Esophagus squamous epithelium (tissue), 5 donors: ENCODE data around the gene FAM24A. TPM values are rescaled to one million over a fixed set of nuclear protein-coding genes. Genes with fewer than 3 reads are reported as not detected.
"Not testable (repeated sequence)": the region's sequence is repeated elsewhere in the genome, so short reads cannot be mapped to it uniquely, and the experiment has no call there.

Experiments used
- DNase-seq: peaks from one replicate; lab custom pipeline; 2025; lab: John Stamatoyannopoulos, UW
- H3K27ac ChIP-seq, 4 donors: fragments of 200-600 bp; sonication (generic); one replicate each; pipeline ENCODE4 v1.5.1; 2016 to 2019; ENCODE audit warnings: mild to moderate bottlenecking in 1 of 4
- H3K27me3 ChIP-seq, 4 donors: fragments of 200-600 bp; sonication (generic); 1 replicate in 3 of 4; 2 replicates in 1 of 4; pipeline versions ENCODE4 v1.5.1 to v1.6.0; 2017 to 2021; ENCODE audit warnings: antibody characterized with exemption in 1 of 4
- H3K36me3 ChIP-seq, 3 donors: fragments of 200-600 bp; sonication (generic); one replicate each; pipeline ENCODE4 v1.5.1; 2016 to 2019
- H3K4me1 ChIP-seq, 3 donors: fragments of 200-600 bp; sonication (generic); one replicate each; pipeline ENCODE4 v1.5.1; 2017 to 2019
- H3K4me3 ChIP-seq, 4 donors: fragments of 200-600 bp; sonication (generic); 1 replicate in 3 of 4; 2 replicates in 1 of 4; pipeline ENCODE4 v1.5.1; 2016 to 2019; ENCODE audit warnings: mild to moderate bottlenecking in 2 of 4, moderate library complexity in 1 of 4
- H3K9me3 ChIP-seq, 3 donors: fragments of 200-600 bp; sonication (generic); one replicate each; pipeline ENCODE4 v1.5.1; 2016 to 2019
- POLR2A ChIP-seq, 4 donors: fragments of 450-650 bp; IDR thresholded peaks; one replicate each; pipeline ENCODE4 v1.6.1; 2017; ENCODE audit warnings: antibody characterized with exemption in 4 of 4, mild to moderate bottlenecking in 4 of 4, moderate library complexity in 3 of 4
- WGBS, 2 donors: methylation state at CpG; one replicate each; pipeline ENCODE4 v1.1.5; 2018; 5-methylcytosine and 5-hydroxymethylcytosine counted together
- intact Hi-C: fragments of 100-400 bp; cut with DNase I; formaldehyde crosslinking; loops from one replicate; pipeline ENCODE4 v1.15.0; 2022
- total RNA-seq, 4 donors: library from RNA; depleted of rRNA; stranded (reverse); fragments of >200 nt; gene quantifications; one replicate each; pipeline ENCODE4 v1.1.0, GENCODE V29; 2016
- TF ChIP-seq, protein P1 (sequence below), 6 experiments: fragments of 450-650 bp in 4 of 6; fragments of 200-600 bp in 2 of 6; sonication (generic) in 2 of 6; IDR thresholded peaks; one replicate each; pipeline ENCODE4 v1.5.1; 2016 to 2019; ENCODE audit warnings: antibody characterized with exemption in 6 of 6, mild to moderate bottlenecking in 4 of 6, moderate library complexity in 4 of 6
- donor health status: DM: yes; HTN: yes; CAD: no.

The FAM24A gene, protein sequence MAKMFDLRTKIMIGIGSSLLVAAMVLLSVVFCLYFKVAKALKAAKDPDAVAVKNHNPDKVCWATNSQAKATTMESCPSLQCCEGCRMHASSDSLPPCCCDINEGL
- not detected for total RNA-seq

DNA sequence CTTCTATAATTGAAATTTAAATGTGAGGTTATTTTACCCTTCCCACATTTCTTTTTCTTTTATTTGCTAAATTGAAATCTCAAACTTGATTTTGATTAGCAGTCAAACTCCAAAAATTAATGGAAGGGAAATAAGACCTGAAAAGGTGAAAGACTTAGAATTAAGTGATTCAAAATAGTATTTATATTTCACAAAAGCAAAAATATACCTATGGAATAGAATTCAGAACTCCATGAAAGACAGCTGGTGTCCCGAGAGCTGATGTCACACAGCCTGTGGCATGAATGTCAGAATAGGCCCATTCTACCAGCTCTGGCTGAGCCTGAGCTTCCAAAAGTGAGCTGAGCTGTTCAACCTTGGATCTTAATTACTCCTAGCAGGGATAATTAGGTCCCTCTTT lies at the start of gene FAM24A:
Gene FAM24A (plus strand): TSS at position 301 of the 400 bp plus-strand sequence. CDS start 1,025 bp downstream, outside the sequence.
- TF ChIP-seq, protein P1, sequence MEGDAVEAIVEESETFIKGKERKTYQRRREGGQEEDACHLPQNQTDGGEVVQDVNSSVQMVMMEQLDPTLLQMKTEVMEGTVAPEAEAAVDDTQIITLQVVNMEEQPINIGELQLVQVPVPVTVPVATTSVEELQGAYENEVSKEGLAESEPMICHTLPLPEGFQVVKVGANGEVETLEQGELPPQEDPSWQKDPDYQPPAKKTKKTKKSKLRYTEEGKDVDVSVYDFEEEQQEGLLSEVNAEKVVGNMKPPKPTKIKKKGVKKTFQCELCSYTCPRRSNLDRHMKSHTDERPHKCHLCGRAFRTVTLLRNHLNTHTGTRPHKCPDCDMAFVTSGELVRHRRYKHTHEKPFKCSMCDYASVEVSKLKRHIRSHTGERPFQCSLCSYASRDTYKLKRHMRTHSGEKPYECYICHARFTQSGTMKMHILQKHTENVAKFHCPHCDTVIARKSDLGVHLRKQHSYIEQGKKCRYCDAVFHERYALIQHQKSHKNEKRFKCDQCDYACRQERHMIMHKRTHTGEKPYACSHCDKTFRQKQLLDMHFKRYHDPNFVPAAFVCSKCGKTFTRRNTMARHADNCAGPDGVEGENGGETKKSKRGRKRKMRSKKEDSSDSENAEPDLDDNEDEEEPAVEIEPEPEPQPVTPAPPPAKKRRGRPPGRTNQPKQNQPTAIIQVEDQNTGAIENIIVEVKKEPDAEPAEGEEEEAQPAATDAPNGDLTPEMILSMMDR (IDR thresholded peaks at IDR 0.05) = no peak
- no peak for TF ChIP-seq POLR2A (IDR thresholded peaks at IDR 0.05)
- Histone ChIP-seq H3K9me3 (no peaks in the 10 kb centered on the region), H3K4me1 (no peaks in the 10 kb centered on the region), H3K27me3 (peaks cover 0 to 6% (median 0%) of the 10 kb centered on the region in 4 donors), H3K4me3 (no peak within 1 kb of the TSS), H3K27ac (no peak within 1 kb of the TSS), H3K36me3 (no peaks in the 10 kb centered on the region)
- intact Hi-C loops = no loop called here
- 56 to 69% methylated on average over 1 of the region's 1 CpG for WGBS, 2 donors
- DNase-seq = no peak

DNA sequence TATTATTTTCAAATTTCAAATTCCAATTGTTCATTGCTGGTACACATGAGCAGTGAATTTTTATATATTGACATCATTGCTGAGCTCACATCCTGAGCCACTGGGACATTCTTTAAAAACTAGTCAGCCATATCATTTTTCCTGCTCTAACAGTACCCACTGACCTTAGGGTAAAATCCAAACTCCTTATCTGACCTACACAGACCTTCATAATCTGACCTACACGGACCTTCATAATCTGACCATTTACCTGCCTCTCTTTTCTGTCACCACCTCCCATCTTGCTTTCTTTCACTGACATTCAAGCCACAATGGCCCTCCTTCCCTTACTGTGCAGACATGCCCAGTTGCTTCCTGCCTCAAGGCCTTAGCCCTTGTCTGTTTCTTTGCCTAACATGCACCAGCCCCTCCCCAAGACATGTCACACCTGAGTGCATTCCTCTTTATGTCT lies 48.7 kb upstream of the FAM24A start:
- Histone ChIP-seq H3K27me3 (no peaks in the 10 kb centered on the region), H3K4me1 (no peaks in the 10 kb centered on the region), H3K36me3 (peaks cover 0 to 5% (median 0%) of the 10 kb centered on the region in 3 donors), H3K9me3 (no peaks in the 10 kb centered on the region), H3K4me3 (no peak overlapping the region), H3K27ac (no peak overlapping the region)
- DNase-seq = no peak
- WGBS, 2 donors = 35 to 68% methylated on average over 1 of the region's 1 CpG
- TF ChIP-seq, protein P1 (IDR thresholded peaks at IDR 0.05) = no peak
- no peak for TF ChIP-seq POLR2A (IDR thresholded peaks at IDR 0.05)
- intact Hi-C loops = no loop called here

DNA sequence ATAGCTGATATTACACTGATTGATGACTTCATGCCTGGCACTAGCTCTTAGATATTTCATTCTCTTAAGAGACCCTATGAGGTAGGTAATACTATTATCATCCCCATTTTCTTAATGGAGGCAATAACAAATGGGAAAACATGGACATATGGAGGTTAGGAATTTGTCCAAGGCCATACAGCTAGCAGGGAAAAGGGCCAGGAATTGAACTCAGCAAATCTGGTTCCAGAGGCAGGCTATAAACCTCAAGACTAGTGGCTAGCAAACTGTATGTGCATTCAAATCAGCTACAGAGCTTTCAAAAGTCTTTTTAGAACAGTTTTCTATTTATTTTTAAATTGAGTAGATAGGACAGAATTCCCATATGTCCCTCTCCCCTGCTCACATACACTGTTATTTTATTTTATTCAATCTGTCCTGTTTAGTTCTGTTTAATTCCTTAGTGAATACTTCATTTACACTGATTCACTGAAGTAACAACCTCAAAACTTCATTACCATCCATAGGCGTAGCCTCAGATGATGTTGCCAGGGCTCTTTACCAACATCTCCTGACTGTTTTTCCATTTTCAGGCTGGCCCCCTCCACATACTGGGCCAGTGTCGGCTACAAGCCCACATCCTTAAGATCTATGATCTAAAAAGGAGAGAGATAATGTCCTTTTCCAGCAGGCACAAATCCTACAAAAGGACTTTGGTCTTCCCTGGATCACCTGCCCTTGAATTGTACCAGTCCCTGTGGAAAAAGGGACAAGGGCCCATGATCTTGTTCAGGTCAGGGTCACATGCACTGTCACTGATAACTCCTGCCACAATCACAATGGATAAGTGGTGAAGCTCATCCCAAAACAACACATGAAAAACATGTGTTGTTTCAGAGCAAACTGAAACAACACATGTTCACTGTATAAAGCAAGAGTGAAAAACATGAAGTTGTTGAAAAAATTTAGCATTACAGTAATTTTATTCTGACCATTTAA lies 46.9 kb upstream of the FAM24A start:
- WGBS, 2 donors = 79 to 87% methylated on average over 2 of the region's 2 CpGs
- Histone ChIP-seq H3K36me3 (peaks cover 0 to 3% (median 0%) of the 10 kb centered on the region in 3 donors), H3K4me1 (no peaks in the 10 kb centered on the region), H3K4me3 (no peak overlapping the region), H3K9me3 (no peaks in the 10 kb centered on the region), H3K27ac (no peak overlapping the region), H3K27me3 (no peaks in the 10 kb centered on the region)
- DNase-seq = no peak
- TF ChIP-seq POLR2A (IDR thresholded peaks at IDR 0.05) = no peak
- TF ChIP-seq, protein P1 (IDR thresholded peaks at IDR 0.05) = no peak
- intact Hi-C loops = no loop called here

DNA sequence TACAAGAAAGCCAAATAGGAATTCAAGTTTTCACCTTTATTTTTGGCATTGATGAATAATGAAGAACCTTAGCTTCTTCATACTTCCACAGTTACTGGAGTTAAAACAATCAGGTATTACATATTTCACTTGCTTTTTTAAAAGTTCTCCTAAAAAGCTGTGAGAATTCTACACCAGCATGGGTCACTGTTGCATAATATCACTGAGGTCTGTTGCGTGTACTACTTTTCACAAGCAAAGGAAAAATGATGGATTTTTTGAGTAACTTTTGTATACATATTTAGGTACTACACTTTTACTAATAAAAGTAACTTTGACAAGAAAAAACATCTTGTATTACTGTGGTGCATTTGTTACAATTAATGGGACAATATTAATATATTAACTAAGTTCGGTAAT lies 46.2 kb upstream of the FAM24A start:
- H3K36me3 ChIP-seq = no peaks in the 10 kb centered on the region
- intact Hi-C loops = no loop called here
- H3K4me3 ChIP-seq = no peak overlapping the region
- no peaks in the 10 kb centered on the region for H3K9me3 ChIP-seq
- H3K4me1 ChIP-seq = no peaks in the 10 kb centered on the region
- TF ChIP-seq, protein P1 (IDR thresholded peaks at IDR 0.05) = no peak
- no peak for TF ChIP-seq POLR2A (IDR thresholded peaks at IDR 0.05)
- no peak overlapping the region for H3K27ac ChIP-seq
- H3K27me3 ChIP-seq = no peaks in the 10 kb centered on the region
- 98 to 100% methylated on average over 2 of the region's 2 CpGs for WGBS, 2 donors
- DNase-seq = no peak

DNA sequence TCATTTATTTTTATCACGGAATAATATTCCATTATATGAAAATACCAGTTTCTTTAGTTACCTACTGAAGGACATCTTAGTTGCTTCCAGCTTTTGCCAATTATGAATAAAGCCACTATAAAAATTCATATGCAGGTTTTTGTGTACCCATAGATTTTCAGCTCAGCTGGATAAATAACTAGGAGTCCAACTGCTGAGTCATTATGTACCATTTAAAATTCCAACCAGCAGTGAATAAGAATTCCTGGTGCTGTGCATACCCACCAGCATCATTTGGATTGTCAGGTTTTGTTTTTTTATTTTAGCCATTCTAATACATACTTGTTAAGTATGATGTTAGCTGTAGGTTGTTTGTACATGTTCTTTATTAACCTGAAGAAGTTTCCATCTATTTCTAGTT lies 45.5 kb upstream of the FAM24A start:
- Histone ChIP-seq H3K36me3 (no peaks in the 10 kb centered on the region), H3K9me3 (no peaks in the 10 kb centered on the region), H3K4me3 (no peak overlapping the region), H3K27ac (no peak overlapping the region), H3K27me3 (no peaks in the 10 kb centered on the region), H3K4me1 (no peaks in the 10 kb centered on the region)
- DNase-seq = no peak
- no peak for TF ChIP-seq POLR2A (IDR thresholded peaks at IDR 0.05)
- TF ChIP-seq, protein P1 (IDR thresholded peaks at IDR 0.05) = no peak
- intact Hi-C loops = no loop called here
- 47 to 80% methylated on average over 1 of the region's 1 CpG for WGBS, 2 donors

DNA sequence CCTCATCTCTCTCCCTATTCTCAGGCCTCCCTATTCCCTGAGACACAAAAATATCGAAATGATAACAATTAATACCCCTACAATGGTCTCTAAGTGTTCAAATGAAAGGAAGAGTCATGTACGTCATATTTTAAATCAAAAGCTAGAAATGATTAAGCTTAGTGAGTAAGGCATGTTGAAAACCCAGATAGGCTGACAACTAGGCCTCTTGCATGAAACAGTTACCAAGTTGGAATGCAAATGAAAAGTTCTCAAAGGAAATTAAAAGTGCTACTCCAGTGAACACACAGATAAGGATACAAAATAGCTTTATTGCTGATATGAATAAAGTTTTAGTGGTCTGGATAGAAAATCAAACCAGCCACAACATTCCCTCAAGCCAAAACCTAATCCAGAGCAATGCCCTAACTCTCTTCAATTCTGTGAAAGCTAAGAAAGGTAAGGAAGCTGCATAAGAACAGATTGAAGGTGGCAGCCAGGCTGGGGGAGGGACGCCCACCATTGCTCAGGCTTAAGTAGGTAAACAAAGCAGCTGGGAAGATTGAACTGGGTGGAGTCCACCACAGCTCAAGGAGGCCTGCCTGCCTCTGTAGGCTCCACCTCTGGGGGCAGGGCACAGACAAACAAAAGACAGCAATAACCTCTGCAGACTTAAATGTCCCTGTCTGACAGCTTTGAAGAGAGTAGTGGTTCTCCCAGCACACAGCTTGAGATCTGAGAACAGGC lies 43.5 kb upstream of the FAM24A start:
- H3K36me3 ChIP-seq, H3K4me3 ChIP-seq, H3K9me3 ChIP-seq, H3K27me3 ChIP-seq, H3K27ac ChIP-seq, H3K4me1 ChIP-seq, DNase-seq, intact Hi-C loops: not testable (repeated sequence)
- 76 to 91% methylated on average over 3 of the region's 3 CpGs for WGBS, 2 donors

DNA sequence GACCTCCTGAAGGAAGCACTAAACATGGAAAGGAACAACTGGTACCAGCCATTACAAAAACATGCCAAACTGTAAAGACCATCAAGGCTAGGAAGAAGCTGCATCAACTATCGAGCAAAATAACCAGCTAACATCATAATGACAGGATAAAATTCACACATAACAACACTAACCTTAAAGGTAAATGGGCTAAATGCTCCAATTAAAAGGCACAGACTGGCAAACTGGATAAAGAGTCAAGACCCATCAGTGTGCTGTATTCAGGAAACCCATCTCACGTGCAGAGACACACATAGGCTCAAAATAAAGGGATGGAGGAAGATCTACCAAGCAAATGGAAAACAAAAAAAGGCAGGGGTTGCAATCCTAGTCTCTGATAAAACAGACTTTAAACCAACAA lies 41.6 kb upstream of the FAM24A start:
- H3K27me3 ChIP-seq, intact Hi-C loops, DNase-seq, H3K36me3 ChIP-seq, H3K4me3 ChIP-seq, H3K9me3 ChIP-seq, H3K4me1 ChIP-seq, H3K27ac ChIP-seq: not testable (repeated sequence)
- 83 to 90% methylated on average over 1 to 2 of the region's 2 CpGs for WGBS, 2 donors
